Measurements from ENCODE around the gene CTNNB1.

DNA sequence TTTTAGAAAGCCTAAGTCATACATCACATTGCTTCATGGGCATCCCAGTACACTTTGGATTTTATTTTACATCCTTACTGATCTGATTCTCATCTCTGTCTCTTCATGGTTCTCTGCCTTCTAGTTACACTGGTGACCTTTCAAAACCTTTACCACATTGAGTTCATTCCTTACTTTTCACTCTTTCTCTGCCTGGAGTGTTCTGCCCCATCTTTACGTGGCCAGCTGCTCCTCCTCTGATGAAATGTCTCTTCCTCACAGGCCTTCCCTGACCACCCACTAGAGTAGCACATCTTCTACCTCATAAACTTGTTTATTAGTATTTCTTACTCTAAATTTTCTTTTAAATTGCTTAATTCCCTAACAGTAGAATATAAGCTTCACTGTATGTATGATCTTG lies 17.7 kb downstream of the CTNNB1 start:
- TF ChIP-seq ESRRG (CRISPR knock-in tag; IDR thresholded peaks at IDR 0.05) (no peak), ZFP3 (CRISPR knock-in tag; IDR thresholded peaks at IDR 0.05) (no peak), PPARA (CRISPR knock-in tag; IDR thresholded peaks at IDR 0.05; ENCODE audit: borderline replicate concordance) (no peak), ARNTL (CRISPR knock-in tag; IDR thresholded peaks at IDR 0.05; ENCODE audit: borderline replicate concordance, low read depth) (no peak), CSRNP3 (CRISPR knock-in tag; IDR thresholded peaks at IDR 0.05) (no peak), ZNF565 (CRISPR knock-in tag; conservative IDR thresholded peaks at IDR 0.05; ENCODE audit: low read depth) (no peak), TOX (CRISPR knock-in tag; IDR thresholded peaks at IDR 0.05; ENCODE audit: borderline replicate concordance) (no peak), SNAI2 (CRISPR knock-in tag; IDR thresholded peaks at IDR 0.05) (no peak), OSR1 (CRISPR knock-in tag; IDR thresholded peaks at IDR 0.05) (no peak), CREB5 (CRISPR knock-in tag; IDR thresholded peaks at IDR 0.05; ENCODE audit: low read depth) (no peak), ISL1 (CRISPR knock-in tag; IDR thresholded peaks at IDR 0.05) (no peak), ZC3H10 (CRISPR knock-in tag; IDR thresholded peaks at IDR 0.05) (no peak), CSDC2 (CRISPR knock-in tag; IDR thresholded peaks at IDR 0.05) (no peak)
- TF ChIP-seq, protein P1, sequence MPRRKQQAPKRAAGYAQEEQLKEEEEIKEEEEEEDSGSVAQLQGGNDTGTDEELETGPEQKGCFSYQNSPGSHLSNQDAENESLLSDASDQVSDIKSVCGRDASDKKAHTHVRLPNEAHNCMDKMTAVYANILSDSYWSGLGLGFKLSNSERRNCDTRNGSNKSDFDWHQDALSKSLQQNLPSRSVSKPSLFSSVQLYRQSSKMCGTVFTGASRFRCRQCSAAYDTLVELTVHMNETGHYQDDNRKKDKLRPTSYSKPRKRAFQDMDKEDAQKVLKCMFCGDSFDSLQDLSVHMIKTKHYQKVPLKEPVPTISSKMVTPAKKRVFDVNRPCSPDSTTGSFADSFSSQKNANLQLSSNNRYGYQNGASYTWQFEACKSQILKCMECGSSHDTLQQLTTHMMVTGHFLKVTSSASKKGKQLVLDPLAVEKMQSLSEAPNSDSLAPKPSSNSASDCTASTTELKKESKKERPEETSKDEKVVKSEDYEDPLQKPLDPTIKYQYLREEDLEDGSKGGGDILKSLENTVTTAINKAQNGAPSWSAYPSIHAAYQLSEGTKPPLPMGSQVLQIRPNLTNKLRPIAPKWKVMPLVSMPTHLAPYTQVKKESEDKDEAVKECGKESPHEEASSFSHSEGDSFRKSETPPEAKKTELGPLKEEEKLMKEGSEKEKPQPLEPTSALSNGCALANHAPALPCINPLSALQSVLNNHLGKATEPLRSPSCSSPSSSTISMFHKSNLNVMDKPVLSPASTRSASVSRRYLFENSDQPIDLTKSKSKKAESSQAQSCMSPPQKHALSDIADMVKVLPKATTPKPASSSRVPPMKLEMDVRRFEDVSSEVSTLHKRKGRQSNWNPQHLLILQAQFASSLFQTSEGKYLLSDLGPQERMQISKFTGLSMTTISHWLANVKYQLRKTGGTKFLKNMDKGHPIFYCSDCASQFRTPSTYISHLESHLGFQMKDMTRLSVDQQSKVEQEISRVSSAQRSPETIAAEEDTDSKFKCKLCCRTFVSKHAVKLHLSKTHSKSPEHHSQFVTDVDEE (CRISPR knock-in tag; IDR thresholded peaks at IDR 0.05), result no peak

Data from SK-N-SH treated with all-trans-retinoic acid at 6 μM for 48 hours (cell line).